Dendritic cell treated with granulocyte-macrophage colony-stimulating factor and Interleukin-4, amounts not matched to agents 40 ng/mL and 50 ng/mL, for 4 days (primary cell): ENCODE measurements around the gene CBL.

Experiments
- H3K27ac Mint-ChIP-seq: one replicate; pipeline ENCODE4 v1.8.0; 2022; ENCODE audit warnings: mild to moderate bottlenecking, mixed read lengths
- H3K27me3 Mint-ChIP-seq: one replicate; pipeline ENCODE4 v1.8.0; 2022; ENCODE audit warnings: mild to moderate bottlenecking, mixed read lengths
- H3K36me3 Mint-ChIP-seq: one replicate; pipeline ENCODE4 v1.8.0; 2022; ENCODE audit warnings: low read depth, mixed read lengths
- H3K4me1 Mint-ChIP-seq: one replicate; pipeline ENCODE4 v1.8.0; 2022; ENCODE audit warnings: low read depth, mixed read lengths
- H3K4me3 Mint-ChIP-seq: one replicate; pipeline ENCODE4 v1.8.0; 2022; ENCODE audit warnings: mild to moderate bottlenecking, moderate library complexity, mixed read lengths
- H3K9me3 Mint-ChIP-seq: one replicate; pipeline ENCODE4 v1.8.0; 2022; ENCODE audit warnings: mixed read lengths
- intact Hi-C: fragments of 100-400 bp; cut with micrococcal nuclease; formaldehyde crosslinking; loops from one replicate; pipeline ENCODE4 v1.15.0; 2022

Gene CBL

GRCh38 chr11:119306373-119306890 lies 100.3 kb downstream of the CBL start:
- H3K27ac Mint-ChIP-seq: no peak overlapping the region
- peaks cover 4% of the 10 kb centered on the region for H3K4me1 Mint-ChIP-seq
- H3K27me3 Mint-ChIP-seq: no peaks in the 10 kb centered on the region
- H3K4me3 Mint-ChIP-seq: no peak overlapping the region
- H3K9me3 Mint-ChIP-seq: no peaks in the 10 kb centered on the region
- intact Hi-C loops: no loop called here
- H3K36me3 Mint-ChIP-seq: peaks cover 83% of the 10 kb centered on the region

DNA sequence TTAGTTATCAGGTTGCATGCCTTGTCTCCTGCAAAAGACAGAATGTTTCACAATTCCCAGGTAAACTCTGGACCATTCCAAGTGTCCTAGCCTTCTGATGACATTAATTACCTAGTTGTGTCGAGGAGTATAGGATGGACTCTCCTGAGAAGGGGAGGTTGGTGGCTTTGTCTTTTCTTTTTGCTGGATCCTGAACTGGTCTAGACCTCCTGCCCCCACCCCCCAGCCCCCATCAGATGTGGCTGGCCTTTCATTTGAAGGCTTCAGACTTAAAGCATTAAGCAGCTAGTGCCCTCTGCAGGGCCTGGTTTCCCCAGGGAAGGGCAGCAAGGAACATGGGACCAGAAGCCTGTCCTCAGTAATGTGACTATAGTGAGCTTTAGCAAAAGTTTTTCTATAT lies 101.1 kb downstream of the CBL start:
- Mint-ChIP-seq H3K4me1 (peaks cover 4% of the 10 kb centered on the region), H3K36me3 (peaks cover 75% of the 10 kb centered on the region), H3K27me3 (peaks cover 1% of the 10 kb centered on the region), H3K9me3 (no peaks in the 10 kb centered on the region), H3K27ac (no peak overlapping the region), H3K4me3 (no peak overlapping the region)
- intact Hi-C loops: no loop called here

- Mint-ChIP-seq H3K27ac (no peak overlapping the region), H3K36me3 (peaks cover 67% of the 10 kb centered on the region), H3K9me3 (no peaks in the 10 kb centered on the region), H3K4me3 (no peak overlapping the region), H3K27me3 (peaks cover 5% of the 10 kb centered on the region), H3K4me1 (peaks cover 4% of the 10 kb centered on the region)
- intact Hi-C loops: no loop called here
These were observed 101.8 kb downstream of the CBL start for GRCh38 chr11:119307974-119308373.

GRCh38 chr11:119309411-119309810 lies 103.3 kb downstream of the CBL start:
- intact Hi-C loops: no loop called here
- H3K27ac Mint-ChIP-seq: no peak overlapping the region
- H3K4me1 Mint-ChIP-seq: peaks cover 4% of the 10 kb centered on the region
- no peaks in the 10 kb centered on the region for H3K9me3 Mint-ChIP-seq
- peaks cover 11% of the 10 kb centered on the region for H3K27me3 Mint-ChIP-seq
- H3K4me3 Mint-ChIP-seq: no peak overlapping the region
- H3K36me3 Mint-ChIP-seq: peaks cover 53% of the 10 kb centered on the region

GRCh38 chr11:119309953-119310681 lies 104.0 kb downstream of the CBL start:
- no peak overlapping the region for H3K4me3 Mint-ChIP-seq
- H3K27ac Mint-ChIP-seq: no peak overlapping the region
- H3K4me1 Mint-ChIP-seq: peaks cover 4% of the 10 kb centered on the region
- peaks cover 46% of the 10 kb centered on the region for H3K36me3 Mint-ChIP-seq
- H3K27me3 Mint-ChIP-seq: peaks cover 18% of the 10 kb centered on the region
- no peaks in the 10 kb centered on the region for H3K9me3 Mint-ChIP-seq
- intact Hi-C loops: no loop called here

DNA sequence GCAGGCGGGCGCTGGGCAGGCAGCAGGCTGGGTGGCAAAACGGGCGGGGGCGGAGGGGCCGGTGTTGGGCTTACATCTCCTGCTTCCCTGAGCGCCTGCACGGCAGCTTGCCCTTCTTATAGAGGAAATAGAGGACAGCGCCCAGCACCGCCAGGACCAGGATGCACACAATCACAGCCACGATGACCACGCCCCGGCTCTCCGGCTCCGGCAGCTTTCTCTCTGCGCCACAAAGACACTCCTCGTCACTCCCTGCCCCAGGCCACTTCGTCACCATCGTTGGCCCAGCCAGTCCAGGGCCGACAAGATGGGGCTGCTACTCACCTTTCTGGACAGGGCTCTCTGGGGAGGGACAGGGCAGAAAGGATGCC lies 104.5 kb downstream of the CBL start:
- intact Hi-C loops: no loop called here
- Mint-ChIP-seq H3K27me3 (peaks cover 24% of the 10 kb centered on the region), H3K4me1 (peaks cover 10% of the 10 kb centered on the region), H3K36me3 (peaks cover 40% of the 10 kb centered on the region), H3K27ac (no peak overlapping the region), H3K9me3 (no peaks in the 10 kb centered on the region), H3K4me3 (no peak overlapping the region)

DNA sequence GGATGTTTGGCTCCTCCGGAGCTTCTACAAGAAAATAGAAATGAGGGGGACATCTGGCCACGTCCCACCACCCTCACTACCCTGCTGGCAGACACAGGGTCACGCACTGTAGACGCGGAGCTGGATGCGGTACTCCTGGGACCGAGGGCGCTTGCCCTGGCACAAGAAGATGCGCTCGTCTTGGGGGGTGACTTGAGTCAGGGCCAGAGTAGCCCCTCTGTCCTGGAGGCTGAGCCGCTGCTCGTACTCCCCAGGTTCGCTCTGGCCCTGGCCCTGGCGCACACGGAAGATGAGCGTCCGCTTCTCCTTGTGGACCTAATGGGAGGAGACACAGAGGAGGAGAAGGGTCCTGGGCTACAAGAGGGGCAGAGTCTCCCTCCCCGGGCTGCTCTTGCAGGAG lies 108.6 kb downstream of the CBL start:
- intact Hi-C loops: no loop called here
- Mint-ChIP-seq H3K27ac (no peak overlapping the region), H3K27me3 (peaks cover 63% of the 10 kb centered on the region), H3K36me3 (peaks cover 3% of the 10 kb centered on the region), H3K9me3 (no peaks in the 10 kb centered on the region), H3K4me1 (peaks cover 14% of the 10 kb centered on the region), H3K4me3 (no peak overlapping the region)

GRCh38 chr11:119315131-119316015 lies 109.2 kb downstream of the CBL start:
- intact Hi-C loops: no loop called here
- Mint-ChIP-seq H3K27me3 (peaks cover 69% of the 10 kb centered on the region), H3K36me3 (no peaks in the 10 kb centered on the region), H3K27ac (no peak overlapping the region), H3K4me3 (no peak overlapping the region), H3K4me1 (peaks cover 17% of the 10 kb centered on the region), H3K9me3 (no peaks in the 10 kb centered on the region)

DNA sequence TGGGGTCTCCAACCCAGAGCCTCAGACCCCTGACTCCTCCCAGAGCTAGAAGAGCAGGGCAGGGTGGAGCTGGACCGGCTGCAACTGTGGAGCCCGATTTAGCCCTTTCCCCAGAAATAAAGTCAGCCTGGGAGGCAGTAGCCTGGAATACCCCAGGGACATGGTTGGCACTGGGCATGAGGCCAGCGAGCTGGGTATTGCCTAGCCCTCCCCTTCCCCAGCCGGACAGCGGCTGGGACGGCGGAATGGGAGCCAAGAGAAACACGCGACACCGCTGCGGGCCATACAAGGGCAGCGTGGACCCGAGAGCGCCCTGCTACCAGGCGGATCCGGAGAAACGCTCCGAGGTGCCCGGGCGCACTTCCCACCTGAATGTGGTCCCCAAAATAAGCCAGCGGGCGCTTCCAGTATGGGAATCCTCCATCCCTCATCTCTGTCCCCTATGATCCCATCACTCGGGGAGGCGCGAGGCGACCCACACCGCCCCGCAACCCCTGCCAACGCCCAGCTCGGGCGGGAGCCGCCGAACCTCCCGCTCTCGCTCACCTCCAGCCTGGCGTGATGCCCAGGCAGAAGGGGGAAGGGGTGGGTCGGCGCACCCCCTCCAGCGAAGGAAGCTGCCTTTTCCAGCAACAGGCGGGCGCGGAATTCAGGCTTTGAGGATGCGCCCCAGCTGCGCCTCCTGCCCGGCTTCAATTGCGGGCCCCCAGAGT lies 110.0 kb downstream of the CBL start:
- Mint-ChIP-seq H3K36me3 (no peaks in the 10 kb centered on the region), H3K9me3 (no peaks in the 10 kb centered on the region), H3K27ac (no peak overlapping the region), H3K4me1 (peaks cover 18% of the 10 kb centered on the region), H3K4me3 (no peak overlapping the region), H3K27me3 (peaks cover 75% of the 10 kb centered on the region)
- intact Hi-C loops: no loop called here

GRCh38 chr11:119316729-119317591 lies 110.8 kb downstream of the CBL start, which contains the start of gene MCAM:
TSS of gene MCAM (minus strand) at chr11:119317130. CDS start at chr11:119317101, 29 bp downstream.
- Mint-ChIP-seq H3K4me1 (peaks cover 26% of the 10 kb centered on the region), H3K4me3 (no peak within 1 kb of the TSS), H3K27me3 (peaks cover 82% of the 10 kb centered on the region), H3K27ac (no peak within 1 kb of the TSS), H3K9me3 (no peaks in the 10 kb centered on the region), H3K36me3 (no peaks in the 10 kb centered on the region)
- intact Hi-C loops: no loop called here

GRCh38 chr11:119317592-119318239 lies 111.6 kb downstream of the CBL start:
- no peaks in the 10 kb centered on the region for H3K9me3 Mint-ChIP-seq

GRCh38 chr11:119318240-119319135 lies 112.3 kb downstream of the CBL start:
- H3K4me1 Mint-ChIP-seq: peaks cover 32% of the 10 kb centered on the region

More at GRCh38 chr11:119317592-119318239, 111.6 kb downstream of the CBL start:
- Mint-ChIP-seq H3K4me1 (peaks cover 31% of the 10 kb centered on the region), H3K4me3 (no peak overlapping the region), H3K27ac (no peak overlapping the region), H3K36me3 (no peaks in the 10 kb centered on the region), H3K27me3 (peaks cover 83% of the 10 kb centered on the region)
- intact Hi-C loops: no loop called here

More at GRCh38 chr11:119318240-119319135, 112.3 kb downstream of the CBL start:
- no peaks in the 10 kb centered on the region for H3K9me3 Mint-ChIP-seq
- H3K4me3 Mint-ChIP-seq: no peak overlapping the region
- H3K27me3 Mint-ChIP-seq: peaks cover 85% of the 10 kb centered on the region
- H3K27ac Mint-ChIP-seq: no peak overlapping the region
- intact Hi-C loops: no loop called here
- H3K36me3 Mint-ChIP-seq: no peaks in the 10 kb centered on the region
